GM18909 (cell line): ENCODE data around the gene TACC2.

ENCODE experiments used
- ATAC-seq: cut with Tn5 transposase; IDR thresholded peaks from one replicate; pipeline ENCODE4 v1.9.1; 2021; ENCODE audit warnings: mild to moderate bottlenecking; ENCODE audit not compliant: unreplicated experiment, poor library complexity

The TACC2 gene

GRCh38 chr10:122286867-122287266 lies 297.9 kb downstream of the TACC2 start:
- ATAC-seq, result no peak

DNA sequence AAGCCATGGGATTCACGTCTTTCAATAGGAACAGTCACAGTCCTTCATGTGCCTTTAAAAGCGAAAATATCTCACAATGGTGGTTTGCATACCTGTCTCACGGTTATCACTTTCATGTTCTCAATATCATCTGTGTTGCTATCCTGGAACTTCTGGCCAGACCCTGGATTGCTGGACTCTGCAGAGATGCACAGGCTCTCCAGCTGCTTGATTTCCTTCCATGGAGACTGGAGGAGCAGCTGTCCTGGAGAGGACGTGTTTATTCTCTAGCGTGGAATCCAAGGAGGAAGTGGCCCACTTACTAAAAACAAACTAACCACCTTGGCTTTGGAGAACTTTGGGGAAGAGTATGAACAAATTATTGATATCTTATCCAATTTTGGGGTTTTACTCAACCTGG lies 298.6 kb downstream of the TACC2 start:
- no peak for ATAC-seq

- ATAC-seq, result no peak
These were observed 299.3 kb downstream of the TACC2 start for GRCh38 chr10:122288262-122288661.

GRCh38 chr10:122288917-122289316 lies 300.0 kb downstream of the TACC2 start:
- no peak for ATAC-seq

GRCh38 chr10:122290334-122290733 lies 301.4 kb downstream of the TACC2 start:
- no peak for ATAC-seq

GRCh38 chr10:122290833-122291532 lies 302.0 kb downstream of the TACC2 start:
- ATAC-seq, result no peak

GRCh38 chr10:122291739-122292138 lies 302.8 kb downstream of the TACC2 start:
- no peak for ATAC-seq

- ATAC-seq, result no peak
These were observed 303.4 kb downstream of the TACC2 start for GRCh38 chr10:122292376-122292775.

DNA sequence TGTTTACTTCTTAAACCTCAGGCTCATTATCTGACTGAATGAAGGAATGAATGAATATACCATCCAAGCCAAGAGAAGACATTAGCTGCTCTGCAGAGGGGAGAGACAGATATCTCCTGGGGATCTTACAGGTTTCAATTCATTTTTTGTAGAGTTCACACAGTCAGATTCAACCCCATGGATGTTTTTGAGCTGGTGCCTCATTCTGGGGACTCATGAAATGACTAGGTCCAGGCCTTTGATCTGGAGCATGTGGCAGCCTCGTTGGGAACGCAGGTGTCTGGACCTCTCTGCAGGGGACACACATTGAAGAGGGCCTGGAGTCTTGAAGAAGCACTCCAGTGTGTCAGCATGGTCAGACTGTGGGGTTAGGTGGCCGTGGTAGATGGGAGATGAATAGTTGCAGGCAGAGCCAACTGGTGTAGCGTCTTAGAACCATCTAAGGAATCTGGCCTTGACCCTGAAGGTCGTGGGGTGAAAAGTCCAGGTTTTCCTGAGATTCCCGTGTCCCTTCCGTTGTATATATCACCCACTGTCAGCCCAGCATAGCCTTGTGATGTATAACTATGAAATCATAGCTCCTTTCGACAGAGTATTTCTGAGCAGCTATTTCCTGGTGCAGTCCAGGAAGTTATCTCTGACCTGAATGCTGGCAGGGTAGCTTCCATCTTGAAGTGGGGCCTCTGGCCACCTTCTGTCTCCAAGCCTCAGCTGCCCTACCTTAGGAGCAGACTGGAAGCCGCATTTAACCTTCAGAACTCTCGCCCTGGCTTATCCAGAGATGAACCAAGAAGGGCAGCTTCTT lies 304.4 kb downstream of the TACC2 start:
- ATAC-seq, result no peak

DNA sequence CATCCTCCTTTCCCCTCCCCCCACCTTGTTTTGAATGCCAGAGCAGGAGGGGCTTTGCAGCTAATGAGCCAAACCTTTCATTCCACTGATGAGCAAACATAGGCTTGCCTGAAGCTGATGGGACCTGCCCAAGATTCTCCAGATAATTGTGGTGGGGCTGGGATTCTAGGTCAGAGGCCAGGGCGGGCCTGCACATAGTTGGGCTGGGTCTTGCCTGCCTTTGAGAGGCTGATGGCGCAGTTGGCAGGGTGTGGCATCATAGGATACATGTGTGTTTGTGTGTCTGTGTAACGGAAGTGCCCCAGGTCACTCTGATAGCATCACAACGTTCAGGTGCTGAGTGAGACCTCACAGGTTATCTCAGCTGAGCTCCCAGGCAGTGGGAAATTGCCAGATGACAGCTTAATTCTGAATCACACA lies 305.0 kb downstream of the TACC2 start:
- no peak for ATAC-seq

DNA sequence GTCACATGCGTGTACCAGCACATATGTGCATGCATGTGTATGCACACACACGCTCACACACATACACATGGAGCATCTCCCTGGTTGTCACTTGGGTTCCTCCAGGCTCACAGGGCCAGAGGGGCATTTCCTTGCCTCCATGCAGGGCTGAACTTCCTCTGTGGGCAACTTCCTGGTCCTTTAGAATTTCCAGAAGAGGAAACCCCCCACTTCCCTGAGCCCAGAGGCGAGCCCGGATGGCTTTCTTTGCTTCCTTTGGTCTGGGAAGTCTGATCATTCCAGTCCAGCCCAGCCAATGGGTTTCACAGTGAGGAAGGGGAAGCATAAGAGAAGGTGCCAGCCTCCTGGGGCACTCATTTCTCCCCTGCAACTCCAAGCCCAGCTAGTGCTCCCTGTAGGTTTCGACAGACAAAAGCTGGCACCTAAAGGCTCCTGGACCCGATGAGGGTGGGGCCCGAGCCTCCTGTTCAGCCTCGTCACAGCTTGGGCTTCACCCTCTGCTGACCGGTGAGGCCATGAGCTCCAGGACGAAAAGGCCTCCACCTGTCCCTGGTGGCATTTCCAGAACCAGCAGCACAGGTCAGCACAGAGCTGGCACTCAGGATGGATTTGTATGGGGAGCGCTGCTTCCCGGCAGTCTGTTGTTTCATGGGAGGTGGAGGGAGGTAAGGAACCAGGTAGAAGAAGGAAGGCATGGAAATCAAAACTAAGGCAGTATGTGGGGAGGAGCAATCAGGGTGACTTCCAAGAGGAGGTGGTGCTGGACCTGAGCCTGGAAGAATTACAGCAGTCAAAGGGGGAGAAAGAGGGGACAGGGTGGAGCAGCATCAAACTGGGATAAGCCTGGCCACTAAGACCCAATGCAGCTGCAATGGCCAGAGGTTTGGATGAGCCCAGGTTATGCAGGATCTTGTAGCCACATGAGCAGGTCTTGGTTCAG lies 305.8 kb downstream of the TACC2 start:
- no peak for ATAC-seq

DNA sequence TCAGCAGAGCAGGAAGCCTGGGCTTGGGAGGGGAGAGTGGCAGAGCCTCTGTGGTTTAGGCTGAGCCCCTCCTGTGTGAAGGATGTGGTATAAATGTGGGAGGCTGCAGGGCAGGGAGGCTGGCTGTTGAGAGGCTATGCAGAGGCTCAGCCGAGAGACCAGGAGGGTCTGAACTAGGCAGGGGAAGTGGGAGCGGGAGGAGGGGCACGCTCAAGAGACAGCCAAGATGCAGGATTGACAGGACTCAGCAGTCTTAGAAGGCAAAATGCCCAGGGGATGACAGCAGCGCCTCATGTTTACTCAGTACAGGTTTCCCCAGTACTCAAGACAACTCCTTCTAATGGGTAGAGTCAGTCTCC lies 306.5 kb downstream of the TACC2 start:
- no peak for ATAC-seq

- no peak for ATAC-seq
These were observed 307.6 kb downstream of the TACC2 start for GRCh38 chr10:122296363-122297120.

GRCh38 chr10:122297583-122297982 lies 308.6 kb downstream of the TACC2 start:
- no peak for ATAC-seq

DNA sequence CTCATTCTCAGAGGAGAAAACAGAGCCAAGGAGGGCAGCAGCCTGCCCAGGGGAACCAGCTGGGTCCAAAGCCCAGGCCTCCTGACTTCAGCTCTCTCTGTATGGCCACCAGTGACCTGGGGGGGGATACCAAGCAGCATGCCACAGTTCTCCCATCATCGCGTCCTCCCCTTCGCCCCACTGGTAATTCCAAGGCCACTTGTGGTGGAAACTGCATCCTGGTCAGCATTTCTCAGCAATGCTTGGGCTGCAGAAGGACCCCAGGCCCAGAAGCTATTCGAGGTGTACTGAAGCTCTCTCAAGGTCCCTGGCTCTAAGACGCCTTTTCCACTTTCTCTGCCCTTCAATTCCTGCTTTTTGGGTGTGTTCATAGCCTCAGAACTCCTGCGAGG lies 309.2 kb downstream of the TACC2 start:
- ATAC-seq, result no peak

- ATAC-seq, result peak; percentile 64
These were observed 309.8 kb downstream of the TACC2 start for GRCh38 chr10:122298598-122299301.

GRCh38 chr10:122299423-122300075 lies 310.6 kb downstream of the TACC2 start:
- ATAC-seq, result no peak

DNA sequence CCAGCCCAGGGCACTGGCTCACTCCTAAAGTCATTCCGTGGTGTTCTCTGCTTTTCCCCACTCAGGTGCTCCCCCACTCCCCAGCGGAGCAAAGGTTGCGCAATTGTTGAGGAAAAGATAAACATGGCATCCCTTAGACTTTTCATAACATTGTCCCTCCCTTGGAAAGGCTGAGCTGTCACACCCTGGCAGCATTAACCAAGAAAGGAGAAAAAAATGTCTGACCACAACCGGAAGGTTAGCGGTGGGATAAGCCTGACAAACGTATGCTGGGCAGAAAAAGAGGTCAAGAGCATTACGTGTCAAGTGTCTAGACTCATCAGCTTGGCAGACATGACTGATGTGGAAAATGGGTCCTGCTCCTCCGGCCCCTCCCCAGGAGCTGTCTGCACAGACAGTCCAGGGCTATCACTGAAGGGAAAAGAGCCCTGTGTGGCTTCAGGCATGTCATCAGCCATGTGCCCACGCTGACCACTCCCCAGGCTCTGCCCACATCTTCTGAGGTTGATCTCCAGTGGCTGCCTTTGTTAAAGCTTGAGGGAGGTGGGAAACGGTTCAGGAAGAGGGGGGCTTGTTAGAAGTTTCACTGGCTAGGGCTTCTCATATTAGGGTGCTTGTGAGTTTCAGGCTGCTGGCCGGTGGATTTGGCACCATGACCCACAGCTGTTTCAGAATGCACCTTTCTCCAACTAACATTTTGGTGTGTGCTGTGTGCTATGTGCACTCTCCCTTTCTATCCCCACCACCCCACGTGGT lies 312.3 kb downstream of the TACC2 start:
- no peak for ATAC-seq
